ENCODE measurements around the gene CLEC20A. TPM values are rescaled to one million over a fixed set of nuclear protein-coding genes. Genes with fewer than 3 reads are reported as not detected.

The CLEC20A gene
- total and polyA plus RNA-seq, 2 of the 8 experiments (the other 6 are each of a cell fraction or from before 2014, with no cell fraction given) = not detected

DNA sequence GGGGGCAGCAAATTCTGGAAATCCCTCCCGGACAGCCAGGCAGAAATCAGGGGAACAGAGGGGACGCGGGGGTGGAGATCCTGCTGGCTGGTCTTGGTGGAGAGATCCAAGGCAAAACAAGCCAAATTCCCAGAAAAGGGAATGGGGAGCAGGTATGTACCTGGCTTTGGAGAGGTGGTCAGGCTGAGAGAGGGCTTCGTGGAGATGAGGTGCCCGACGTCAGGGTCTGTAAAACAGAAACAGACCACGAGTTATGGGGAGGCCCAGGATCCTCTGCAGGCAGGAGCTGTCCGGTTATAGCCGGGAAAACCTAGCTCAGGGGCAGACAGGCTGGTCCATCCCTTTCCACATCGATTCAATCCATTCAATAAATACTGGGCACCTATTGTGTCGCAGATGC, 4.4 kb downstream of the CLEC20A start (continued):
- no peak for TF ChIP-seq JUN (IDR thresholded peaks at IDR 0.05; ENCODE audit: low read depth, low read length)
- no peak for TF ChIP-seq KDM1A (IDR thresholded peaks at IDR 0.05; ENCODE audit: borderline replicate concordance, low read length)
- TF ChIP-seq RXRA (IDR thresholded peaks at IDR 0.05; ENCODE audit: insufficient read depth, low read depth, low read length) = no peak
- TF ChIP-seq NANOG (IDR thresholded peaks at IDR 0.05; ENCODE audit: insufficient read depth, low read depth, low read length, poor library complexity, severe bottlenecking) = no peak
- TF ChIP-seq CBX5 (IDR thresholded peaks at IDR 0.05; ENCODE audit: low read depth, low read length) = no peak
- TF ChIP-seq POU5F1 (IDR thresholded peaks at IDR 0.05; ENCODE audit: low read depth, low read length) = no peak
- no peak for TF ChIP-seq CHD7 (IDR thresholded peaks at IDR 0.05; ENCODE audit: insufficient replicate concordance, low read length)

Data from H1 (cell line).